Astrocyte of the cerebellum (primary cell): Measurements from ENCODE around the gene ZNF77.
"Not testable (repeated sequence)": the region's sequence is repeated elsewhere in the genome, so short reads cannot be mapped to it uniquely, and the experiment has no call there.

Experiments used
- DNase-seq: peaks from one replicate; pipeline ENCODE4 v3.0.0-alpha.2; 2011; ENCODE audit warnings: low read depth
- H3K4me3 ChIP-seq: 2 replicates; pipeline ENCODE4 v1.5.1; 2011; ENCODE audit warnings: mild to moderate bottlenecking, low read depth, low read length, moderate library complexity
- in situ Hi-C: cut with HindIII; loops from 2 replicates; pipeline ENCODE4 v1.10.0; 2017; ENCODE audit warnings: low sequenced_read_pairs
- TF ChIP-seq, protein P1 (sequence below): IDR thresholded peaks from 2 replicates; pipeline ENCODE4 v1.5.1; 2012; ENCODE audit warnings: low read length, low read depth, moderate library complexity, mild to moderate bottlenecking; ENCODE audit errors: missing control alignments

ZNF77 gene

DNA sequence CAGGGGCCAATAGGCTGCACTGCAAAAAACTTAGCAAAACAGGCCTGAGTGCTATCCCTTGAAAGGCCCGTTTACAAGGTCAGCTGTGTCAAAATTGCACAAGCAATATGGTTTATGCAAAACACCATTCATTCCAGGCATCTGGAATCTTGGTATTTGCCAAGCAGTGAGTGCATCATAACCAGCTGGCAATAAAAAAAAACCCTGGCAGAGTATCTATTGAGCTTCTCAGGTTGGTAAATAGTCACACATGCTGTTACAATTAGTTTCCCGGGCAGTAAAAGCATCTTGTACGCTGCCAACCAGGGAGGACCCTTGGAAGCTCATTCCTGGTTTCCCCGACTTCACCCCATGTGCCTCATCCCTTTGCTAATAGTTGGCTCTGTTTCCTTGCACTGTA, 21.3 kb downstream of the ZNF77 start:
- H3K4me3 ChIP-seq, result no peak overlapping the region
- TF ChIP-seq, protein P1, sequence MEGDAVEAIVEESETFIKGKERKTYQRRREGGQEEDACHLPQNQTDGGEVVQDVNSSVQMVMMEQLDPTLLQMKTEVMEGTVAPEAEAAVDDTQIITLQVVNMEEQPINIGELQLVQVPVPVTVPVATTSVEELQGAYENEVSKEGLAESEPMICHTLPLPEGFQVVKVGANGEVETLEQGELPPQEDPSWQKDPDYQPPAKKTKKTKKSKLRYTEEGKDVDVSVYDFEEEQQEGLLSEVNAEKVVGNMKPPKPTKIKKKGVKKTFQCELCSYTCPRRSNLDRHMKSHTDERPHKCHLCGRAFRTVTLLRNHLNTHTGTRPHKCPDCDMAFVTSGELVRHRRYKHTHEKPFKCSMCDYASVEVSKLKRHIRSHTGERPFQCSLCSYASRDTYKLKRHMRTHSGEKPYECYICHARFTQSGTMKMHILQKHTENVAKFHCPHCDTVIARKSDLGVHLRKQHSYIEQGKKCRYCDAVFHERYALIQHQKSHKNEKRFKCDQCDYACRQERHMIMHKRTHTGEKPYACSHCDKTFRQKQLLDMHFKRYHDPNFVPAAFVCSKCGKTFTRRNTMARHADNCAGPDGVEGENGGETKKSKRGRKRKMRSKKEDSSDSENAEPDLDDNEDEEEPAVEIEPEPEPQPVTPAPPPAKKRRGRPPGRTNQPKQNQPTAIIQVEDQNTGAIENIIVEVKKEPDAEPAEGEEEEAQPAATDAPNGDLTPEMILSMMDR, result no peak
- in situ Hi-C loops, result no loop called here
- DNase-seq, result peak; percentile 59

DNA sequence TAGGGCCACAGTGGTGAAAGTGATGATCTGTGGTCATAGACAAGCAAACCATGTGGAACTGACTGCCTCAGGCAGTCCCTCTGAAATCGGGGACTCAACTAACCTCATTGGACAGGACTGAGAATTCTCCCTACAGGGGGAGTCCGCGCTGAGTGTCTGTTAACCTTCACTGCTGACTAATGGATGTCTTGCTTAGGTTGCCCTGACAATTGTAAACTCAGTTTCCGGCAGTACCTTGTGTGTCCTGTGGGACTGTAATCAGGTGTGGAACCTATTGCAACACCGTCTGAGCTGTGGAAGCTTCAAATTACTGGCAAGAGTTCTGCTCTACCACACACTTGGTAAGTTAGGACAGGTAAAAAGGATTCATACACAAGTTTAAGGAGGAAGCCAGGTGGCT, 21.8 kb downstream of the ZNF77 start:
- H3K4me3 ChIP-seq, result no peak overlapping the region
- TF ChIP-seq, protein P1, result no peak
- DNase-seq, result no peak
- in situ Hi-C loops, result no loop called here

DNA sequence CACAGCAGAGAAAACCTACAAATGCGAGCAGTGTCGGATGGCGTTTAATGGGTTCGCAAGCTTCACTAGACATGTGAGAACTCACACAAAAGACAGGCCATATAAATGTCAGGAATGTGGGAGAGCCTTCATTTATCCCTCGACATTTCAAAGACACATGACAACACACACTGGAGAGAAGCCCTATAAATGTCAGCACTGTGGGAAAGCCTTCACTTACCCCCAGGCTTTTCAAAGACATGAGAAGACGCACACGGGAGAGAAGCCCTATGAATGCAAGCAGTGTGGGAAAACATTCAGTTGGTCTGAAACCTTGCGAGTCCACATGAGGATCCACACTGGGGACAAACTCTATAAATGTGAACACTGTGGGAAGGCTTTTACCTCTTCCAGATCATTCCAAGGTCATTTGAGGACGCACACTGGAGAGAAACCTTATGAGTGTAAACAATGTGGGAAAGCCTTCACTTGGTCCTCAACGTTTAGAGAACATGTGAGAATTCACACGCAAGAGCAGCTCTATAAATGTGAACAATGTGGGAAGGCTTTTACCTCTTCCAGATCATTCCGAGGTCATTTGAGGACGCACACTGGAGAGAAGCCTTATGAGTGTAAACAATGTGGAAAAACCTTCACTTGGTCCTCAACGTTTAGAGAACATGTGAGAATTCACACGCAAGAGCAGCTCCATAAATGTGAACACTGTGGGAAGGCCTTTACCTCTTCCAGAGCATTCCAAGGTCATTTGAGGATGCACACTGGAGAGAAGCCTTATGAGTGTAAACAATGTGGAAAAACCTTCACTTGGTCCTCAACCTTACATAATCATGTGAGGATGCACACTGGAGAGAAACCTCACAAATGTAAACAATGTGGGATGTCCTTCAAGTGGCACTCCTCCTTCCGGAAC, 27.2 kb downstream of the ZNF77 start:
- DNase-seq, result no peak
- H3K4me3 ChIP-seq, result no peak overlapping the region
- in situ Hi-C loops, result no loop called here
- TF ChIP-seq, protein P1, result no peak

DNA sequence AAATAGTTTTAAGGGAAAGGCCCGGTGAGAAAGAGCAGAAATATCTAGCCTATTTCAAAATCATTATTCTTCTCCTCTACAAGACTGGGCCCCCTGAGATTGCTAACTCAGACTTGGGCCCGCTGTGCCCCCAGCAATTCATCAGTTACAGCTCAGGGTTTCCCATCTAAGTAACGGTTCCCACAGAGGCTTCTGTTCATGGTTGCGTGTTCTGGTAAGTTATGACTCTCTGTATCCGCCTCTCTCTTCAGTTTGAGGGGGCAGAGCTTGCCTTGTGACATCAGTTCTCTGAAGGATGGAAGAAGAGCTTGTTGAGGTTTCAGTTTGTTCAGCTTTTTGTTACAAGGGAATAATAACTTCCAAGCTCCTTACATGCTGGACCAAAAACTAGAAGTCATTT, 32.5 kb downstream of the ZNF77 start:
- no peak overlapping the region for H3K4me3 ChIP-seq
- TF ChIP-seq, protein P1, result no peak
- in situ Hi-C loops, result no loop called here
- DNase-seq, result no peak

DNA sequence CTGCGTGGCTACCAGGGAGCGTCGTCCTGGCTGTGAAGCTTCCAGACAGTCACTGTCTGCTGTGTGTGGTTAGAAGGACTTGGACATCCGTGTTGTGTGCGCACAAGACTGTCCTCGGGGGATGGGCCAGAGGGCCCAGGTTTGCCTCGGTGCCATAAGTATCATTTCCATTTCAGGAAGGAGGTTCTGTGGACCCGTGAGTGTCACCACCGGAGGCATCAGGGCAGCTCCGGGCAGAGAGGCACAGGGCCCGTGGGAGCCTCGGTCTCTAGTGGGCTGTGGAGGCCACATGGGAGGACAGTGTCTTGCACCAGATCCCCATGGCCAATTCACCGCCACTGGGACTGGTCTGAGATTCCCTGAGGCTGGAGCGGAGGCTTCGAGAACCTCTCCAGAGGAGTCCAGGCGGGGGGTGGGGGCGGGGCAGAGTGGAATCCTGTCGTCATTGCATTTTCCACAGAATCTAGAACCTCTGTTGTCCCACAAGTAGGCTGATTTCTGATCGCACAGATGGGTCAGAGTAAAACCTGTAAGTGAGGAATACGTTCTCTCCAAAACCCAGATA, 38.1 kb downstream of the ZNF77 start:
- in situ Hi-C loops, result no loop called here

DNA sequence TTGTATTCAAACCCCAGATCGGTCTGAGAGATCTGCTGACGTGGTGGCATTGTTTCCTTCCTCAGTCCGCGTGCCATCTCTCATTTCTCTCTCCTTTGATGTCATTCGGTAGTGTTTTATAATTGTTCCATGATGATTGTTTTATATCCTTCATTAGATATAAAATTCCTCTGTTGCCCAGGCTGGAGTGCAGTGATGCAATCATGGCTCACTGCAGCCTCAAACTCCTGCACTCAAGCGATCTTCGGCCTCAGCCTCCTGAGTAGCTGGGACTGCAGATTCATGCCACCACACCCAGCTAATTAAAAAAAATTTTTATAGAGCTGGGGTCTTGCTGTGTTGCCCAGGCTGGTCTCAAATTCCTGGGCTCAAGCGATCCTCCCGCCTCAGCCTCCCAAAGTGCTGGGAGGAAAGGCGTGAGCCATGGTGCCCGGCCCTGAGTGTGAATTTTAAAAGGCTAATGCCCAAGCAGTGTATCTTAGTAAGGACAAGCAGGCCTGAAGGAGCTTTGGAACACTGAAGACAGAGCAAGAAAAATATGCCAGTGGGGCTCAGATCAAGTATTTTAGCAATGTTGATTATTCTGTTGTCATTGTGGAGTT, 38.8 kb downstream of the ZNF77 start:
- in situ Hi-C loops, result no loop called here
- H3K4me3 ChIP-seq, result no peak overlapping the region
- TF ChIP-seq, protein P1, result no peak
- DNase-seq, result no peak

More for the DNA sequence above, 38.1 kb downstream of the ZNF77 start:
- H3K4me3 ChIP-seq, result no peak overlapping the region
- no peak for DNase-seq
- TF ChIP-seq, protein P1, result no peak

DNA sequence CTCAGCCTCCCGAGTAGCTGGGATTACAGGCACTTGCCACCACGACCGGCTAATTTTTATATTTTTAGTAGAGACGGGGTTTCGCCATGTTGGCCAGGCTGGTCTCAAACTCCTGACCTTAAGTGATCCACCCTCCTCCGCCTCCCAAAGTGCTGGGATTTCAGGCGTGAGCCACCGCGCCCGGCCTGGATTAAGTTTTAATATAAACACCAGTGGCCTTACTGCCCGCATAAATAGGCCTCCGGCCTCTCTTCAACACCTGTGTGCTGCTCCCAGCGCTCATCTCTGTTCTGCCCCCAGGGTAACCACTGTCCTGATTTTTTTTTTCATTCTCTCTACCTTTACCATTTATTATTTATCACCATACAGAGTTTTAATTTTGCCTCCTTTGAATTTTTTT, 41.4 kb downstream of the ZNF77 start:
- in situ Hi-C loops, H3K4me3 ChIP-seq, DNase-seq: not testable (repeated sequence)
